ENCODE data around the gene MST1.

DNA sequence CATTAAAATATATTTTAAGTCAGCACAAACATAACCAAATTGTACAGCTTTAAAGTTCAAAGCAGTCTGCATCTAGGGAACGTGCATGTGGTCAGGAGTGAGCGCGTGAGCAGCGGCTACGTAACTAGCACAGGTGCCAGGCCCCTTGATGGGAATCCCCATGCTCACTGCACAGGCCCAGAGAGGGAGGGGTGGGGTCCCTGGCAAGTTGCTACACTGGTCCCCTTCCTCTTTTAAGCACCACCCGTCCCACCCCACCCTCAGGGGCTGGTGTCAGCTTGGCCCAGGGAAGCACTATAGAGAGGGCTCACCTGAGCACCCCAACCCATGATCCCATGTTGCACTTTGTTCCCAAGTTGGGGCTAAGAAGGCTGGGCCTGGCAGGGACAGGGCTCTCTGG is 35.3 kb upstream of the MST1 start:
- TF ChIP-seq, protein P1, sequence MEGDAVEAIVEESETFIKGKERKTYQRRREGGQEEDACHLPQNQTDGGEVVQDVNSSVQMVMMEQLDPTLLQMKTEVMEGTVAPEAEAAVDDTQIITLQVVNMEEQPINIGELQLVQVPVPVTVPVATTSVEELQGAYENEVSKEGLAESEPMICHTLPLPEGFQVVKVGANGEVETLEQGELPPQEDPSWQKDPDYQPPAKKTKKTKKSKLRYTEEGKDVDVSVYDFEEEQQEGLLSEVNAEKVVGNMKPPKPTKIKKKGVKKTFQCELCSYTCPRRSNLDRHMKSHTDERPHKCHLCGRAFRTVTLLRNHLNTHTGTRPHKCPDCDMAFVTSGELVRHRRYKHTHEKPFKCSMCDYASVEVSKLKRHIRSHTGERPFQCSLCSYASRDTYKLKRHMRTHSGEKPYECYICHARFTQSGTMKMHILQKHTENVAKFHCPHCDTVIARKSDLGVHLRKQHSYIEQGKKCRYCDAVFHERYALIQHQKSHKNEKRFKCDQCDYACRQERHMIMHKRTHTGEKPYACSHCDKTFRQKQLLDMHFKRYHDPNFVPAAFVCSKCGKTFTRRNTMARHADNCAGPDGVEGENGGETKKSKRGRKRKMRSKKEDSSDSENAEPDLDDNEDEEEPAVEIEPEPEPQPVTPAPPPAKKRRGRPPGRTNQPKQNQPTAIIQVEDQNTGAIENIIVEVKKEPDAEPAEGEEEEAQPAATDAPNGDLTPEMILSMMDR (IDR thresholded peaks at IDR 0.05) = no peak
- no peak for TF ChIP-seq ZFX (IDR thresholded peaks at IDR 0.05; ENCODE audit: borderline replicate concordance)
